NCI-H748 (cell line): Measurements from ENCODE around the gene KRTAP3-3.

Experiments
- DNase-seq: peaks from one replicate; lab custom pipeline; 2025; ENCODE audit not compliant: unreplicated experiment; lab: John Stamatoyannopoulos, UW

Gene KRTAP3-3

DNA sequence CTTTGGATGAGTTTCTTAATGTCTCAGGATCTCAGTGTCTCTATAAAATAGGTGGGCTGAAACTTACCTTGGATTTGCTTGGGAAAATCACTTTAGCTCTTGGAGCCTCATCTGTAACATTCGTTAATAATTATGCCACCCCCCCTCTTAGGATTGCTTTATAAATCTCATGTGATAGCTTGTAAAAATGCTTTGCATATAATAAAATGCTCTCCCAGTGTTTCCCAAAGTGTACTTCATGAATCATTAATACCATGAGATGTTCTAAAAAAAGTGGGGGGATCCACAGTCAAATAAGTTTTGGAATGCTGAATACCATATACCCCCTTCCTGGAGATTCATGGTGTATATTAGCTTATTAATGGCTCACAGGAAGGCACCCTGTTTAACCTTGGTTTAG is 32.4 kb downstream of the KRTAP3-3 start:
- no peak for DNase-seq

DNA sequence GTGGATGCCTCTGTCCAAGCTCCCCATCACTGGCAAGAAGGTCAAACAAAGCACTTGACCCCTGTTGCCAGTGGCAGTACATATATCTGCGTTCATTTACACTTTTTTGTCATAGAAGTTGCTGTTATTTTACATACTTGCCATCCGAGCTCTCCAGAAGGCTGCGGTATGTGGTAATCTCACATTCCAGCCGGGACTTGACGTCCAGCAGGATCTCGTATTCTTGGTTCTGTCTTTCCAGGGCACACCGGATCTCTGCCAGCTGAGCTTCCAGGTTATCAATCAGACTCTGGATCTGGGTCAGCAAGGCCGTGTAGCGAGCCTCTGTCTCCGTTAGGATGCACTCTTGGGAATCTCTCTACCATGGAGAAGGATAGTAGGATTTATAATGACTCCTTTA is 33.8 kb downstream of the KRTAP3-3 start:
- no peak for DNase-seq

DNA sequence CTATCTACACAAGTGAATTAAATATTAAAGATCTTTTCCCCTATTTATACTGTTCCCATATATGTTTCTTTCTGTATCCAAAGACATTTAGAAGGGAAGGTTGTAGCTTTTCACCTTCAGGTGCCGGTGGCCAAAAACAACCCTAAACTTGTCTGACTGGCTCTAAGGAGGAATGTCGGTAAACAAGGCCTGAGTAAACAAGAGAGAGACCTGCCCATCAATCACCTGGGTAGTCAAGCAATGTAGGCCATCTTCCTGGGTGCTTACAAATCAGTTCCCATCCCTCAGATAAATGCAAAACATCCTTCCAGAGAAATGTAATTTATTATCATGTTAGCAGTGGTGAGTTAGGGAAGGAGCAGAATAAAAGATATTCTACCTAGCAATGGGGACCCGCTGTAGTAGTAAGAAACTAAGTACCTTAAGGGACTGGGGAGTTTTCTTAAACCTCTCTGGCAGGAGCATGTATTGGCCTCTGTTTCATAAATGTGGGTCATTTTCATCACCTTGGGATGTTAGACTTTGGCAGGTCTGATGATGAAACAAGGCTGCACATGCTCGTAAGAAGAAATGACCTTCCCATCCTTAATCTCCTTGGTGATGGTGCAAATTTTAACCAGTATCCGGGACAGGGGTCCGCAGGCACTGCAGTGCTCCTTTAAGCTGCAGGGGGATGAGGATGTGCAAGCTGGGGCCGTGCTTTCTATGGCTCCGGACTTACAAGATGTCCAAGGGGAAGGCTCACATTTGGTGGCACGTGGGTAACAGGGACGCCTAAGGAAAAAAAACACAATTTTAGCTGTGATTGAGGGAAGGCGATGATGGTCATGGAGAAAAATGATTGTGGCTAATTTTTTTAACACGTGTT is 35.6 kb downstream of the KRTAP3-3 start:
- peak; percentile 60 for DNase-seq

DNA sequence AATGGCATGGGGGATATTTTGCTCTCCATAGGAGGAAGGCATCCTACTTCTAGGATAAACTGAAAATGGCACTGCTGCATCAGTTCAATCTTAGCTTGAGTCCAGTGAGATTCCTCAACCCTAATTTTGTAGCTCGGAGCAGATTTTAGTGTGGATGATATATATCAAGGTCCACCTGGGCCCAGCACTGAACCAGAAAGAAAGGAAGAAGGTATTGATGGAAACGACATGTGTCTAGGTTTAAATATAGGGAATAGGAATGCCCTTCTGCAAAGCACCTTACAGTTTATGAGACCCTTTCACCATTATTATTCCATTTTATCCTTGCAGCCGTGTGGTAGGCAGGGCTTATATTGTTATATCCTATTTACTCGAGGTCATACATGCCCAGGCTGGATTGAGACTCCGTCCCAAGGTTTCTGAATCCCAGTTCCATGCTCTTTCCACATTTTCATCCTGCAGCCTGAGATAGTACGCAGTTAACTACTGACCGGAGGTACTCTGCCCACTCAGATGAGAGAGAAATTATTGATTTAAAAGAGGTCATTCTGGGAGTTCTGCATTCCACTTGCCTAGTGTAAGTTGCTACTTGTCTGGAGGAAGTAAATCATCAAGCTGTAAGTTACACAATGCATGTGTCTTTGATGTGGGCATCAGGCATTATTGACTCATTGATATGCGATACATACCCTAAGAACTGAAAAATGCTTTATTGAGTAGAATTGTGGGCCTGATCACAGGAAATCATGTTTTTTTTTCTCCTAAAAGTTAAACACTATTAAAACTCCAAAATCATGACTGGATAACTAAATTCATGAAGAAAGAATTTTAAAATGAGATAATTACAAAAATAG is 37.3 kb downstream of the KRTAP3-3 start:
- no peak for DNase-seq

DNA sequence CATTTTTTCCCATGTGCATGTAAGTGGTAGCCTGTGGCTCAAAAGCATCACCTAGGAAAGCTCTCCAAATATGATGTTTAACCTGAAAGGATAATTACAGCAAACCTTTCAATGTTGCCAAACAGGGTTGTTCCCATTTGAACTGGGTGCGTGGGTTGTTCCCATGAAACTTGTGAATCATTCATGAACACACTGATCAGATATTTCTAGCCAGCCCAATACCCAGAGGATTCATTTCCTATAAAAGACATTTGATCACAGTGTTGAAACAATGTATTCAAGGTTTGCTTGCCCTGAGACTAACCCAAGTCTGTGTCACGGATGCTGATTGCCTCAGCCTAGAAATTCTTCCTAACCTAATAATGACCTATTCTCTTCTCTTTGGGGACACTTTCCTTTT is 40.1 kb downstream of the KRTAP3-3 start:
- no peak for DNase-seq

DNA sequence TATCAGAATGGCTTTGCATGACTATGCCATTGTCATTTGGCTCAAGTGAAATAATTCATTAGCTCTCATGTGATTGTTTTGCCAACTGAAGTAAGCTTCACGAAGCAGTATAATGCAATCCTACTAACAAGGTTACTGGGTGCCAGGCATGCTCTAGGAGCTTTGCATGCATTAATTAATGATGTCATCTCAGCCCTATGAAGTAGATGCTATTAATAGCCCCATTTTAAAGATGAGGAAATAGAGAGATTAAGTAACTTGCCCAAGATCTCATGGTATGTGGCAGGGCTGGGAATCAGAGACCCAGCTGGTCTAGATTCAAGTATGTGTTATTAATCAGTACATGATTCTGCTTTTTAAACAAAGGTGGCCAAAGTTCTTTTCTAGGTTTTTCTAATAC is 41.3 kb downstream of the KRTAP3-3 start:
- no peak for DNase-seq

DNA sequence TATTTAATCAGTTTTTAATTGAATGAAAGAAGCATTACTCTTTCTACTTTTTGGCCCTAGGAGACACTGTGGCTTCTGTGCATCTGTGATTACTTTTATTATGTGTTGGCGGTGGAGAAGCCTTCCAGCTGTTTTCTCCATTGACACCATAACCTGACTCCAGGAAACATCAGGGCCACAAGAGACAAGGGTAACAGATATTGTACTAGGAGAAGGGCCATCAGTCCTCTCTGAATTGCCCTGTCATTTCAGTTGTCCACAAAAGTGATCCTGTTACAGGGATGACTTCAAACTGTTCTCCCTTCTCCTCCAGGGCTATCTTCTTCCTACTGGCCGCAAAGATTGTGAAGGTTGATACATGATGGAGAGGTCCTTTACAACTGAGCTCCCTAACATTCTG is 41.8 kb downstream of the KRTAP3-3 start:
- no peak for DNase-seq

DNA sequence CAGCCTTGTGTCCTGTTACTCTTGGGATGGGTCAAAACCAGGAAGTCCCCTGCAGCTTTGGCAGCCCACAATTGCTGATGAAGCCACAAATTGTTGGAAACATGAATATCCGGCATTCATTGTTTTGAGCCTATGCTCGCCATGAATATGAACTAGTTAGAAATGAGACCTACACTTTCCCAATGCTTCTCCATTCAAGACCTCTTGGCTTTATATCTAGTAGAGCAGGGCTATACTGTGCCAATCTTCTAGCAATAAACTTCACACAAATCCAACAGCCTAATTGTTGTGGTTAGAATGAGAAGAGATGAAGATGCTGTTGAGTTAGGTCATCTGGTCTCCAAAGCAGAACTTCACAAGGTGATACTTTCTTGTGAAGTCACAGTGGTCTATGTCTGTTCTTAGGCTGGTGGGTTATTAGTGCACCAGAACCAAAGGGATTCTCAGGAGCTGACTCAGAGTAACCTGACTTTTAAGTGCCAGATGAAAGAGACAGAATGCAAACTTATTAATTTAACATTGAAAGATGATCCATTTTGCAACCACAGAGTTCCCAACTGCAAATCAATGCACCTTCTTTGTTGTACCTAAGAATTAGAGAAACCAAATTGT is 42.8 kb downstream of the KRTAP3-3 start:
- DNase-seq = no peak

DNA sequence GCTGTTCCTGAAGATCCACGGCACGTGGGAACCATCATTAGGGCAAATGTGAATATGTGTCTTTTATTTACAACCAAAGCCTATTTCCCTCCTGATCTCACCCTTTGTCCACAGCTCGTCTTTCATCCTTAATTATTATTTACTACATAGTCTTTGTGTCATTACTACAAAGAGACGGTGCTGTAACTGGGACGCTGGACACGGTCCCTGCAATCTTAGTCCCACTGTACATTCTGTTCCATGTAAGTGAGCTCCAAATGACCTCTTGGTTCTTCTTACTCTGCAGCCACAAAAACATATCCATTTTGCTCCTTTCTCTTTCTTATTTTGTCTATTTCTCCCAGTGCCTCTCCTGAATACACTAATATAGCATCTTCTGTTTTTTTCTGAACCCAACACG is 43.8 kb downstream of the KRTAP3-3 start:
- peak; percentile 86 for DNase-seq

DNA sequence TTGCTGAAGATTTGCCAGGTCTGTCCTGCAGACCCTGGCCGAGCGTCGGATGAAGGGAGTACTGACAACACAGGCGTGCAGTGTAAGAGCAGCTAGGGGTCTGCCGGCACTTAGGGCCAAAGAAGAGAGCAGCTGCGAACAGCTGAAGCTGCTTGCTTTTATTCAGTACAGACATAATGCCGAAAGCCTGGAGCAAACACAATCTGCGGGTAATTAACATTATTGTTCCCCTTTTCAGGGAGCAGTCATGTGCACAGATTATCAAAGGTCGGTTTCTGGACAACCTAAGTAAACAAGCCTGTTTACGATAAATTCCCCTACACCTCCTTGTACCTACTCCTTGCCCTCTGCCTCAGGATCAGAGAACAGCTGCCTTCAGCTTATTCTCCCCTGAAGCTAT is 44.5 kb downstream of the KRTAP3-3 start:
- DNase-seq = peak; percentile 91

DNA sequence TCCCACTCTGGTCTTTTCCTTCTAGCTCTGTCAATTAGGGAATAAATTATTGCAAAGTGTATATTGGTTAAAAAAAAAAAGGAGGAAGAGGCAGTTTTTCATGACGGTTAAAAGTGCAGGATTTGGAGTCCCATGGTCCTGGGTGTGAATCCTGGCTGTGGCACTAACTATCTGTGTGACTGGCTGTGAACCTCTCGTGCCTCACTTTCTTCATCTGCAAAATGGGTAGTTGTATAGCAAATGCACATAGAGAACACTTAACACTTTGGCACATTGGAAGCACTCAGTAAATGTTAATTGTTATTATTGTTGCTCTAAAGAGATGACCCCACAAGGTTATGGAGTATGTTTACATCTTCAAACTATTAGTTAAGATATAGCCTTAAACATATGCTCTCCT is 46.0 kb downstream of the KRTAP3-3 start:
- no peak for DNase-seq

DNA sequence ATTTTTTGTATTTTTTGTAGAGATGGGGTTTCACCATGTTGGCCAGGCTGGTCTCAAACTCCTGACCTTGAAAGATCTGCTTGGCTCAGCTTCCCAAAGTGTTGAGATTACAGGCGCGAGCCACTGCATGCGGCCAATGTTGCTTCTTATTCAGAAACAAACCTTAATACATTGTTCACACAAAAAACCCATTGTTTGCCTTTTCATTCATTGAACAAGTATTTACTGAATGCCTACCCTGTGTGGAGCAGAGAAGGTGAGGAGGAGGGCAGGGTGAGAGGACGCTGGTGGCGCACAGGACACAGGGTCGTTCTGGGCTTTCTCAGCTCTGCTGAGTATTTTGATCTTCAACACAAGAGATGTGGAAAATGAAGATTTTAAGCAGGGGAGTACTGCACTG is 48.5 kb downstream of the KRTAP3-3 start:
- DNase-seq = peak; percentile 32

DNA sequence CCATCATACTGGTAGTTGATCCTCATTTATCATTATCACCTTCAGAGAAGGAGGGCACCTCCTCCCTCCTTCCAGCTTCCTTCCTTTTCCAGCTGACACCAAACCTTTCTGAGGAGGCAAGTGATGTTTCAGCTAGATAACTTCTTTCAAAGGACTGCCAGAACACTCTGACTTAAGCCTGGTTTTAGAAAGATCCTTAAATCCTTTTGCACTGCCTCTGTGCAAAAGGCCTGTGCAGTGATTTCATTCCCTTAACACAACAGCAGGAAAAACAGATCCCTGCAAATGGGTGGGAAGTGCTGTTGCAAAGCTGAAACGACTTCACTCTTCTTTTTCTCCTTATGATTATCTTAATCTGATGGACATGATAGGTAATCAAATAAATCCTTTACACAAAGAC is 49.4 kb downstream of the KRTAP3-3 start:
- no peak for DNase-seq
